Measurements from ENCODE around the gene RBM24.

DNA sequence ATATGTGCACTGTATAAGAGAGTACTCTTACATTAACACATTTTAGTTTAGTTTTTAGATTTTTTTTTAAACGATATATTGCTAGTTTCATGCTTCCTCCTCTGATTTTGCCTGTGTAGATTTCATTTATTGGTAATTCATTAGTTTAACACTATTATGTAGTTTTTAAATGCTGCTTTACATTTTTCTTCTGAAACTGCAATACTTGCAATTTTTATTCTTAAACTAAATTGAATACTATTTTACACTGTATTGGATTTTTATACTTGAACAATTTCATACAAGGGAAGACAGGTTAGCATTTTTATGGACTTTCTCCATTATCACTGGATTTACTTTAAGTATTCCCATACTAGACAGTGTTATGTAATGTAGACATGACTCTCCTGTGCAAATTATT is 12.2 kb downstream of the RBM24 start:
- TF ChIP-seq GATA2 (IDR thresholded peaks at IDR 0.05; ENCODE audit: low read depth, low read length) (no peak), GATA3 (IDR thresholded peaks at IDR 0.05; ENCODE audit: low read depth, low read length) (no peak)
